BLaER1 (cell line): ENCODE results near the gene SESN3.

Experiments used
- H3K27ac ChIP-seq: shearing (Covaris generic); formaldehyde crosslinking; 2 replicates; pipeline ENCODE4 v1.8.1; 2022
- H3K27me3 ChIP-seq: shearing (Covaris generic); formaldehyde crosslinking; 2 replicates; pipeline ENCODE4 v1.8.1; 2022
- H3K36me3 ChIP-seq: shearing (Covaris generic); formaldehyde crosslinking; 2 replicates; pipeline ENCODE4 v1.8.1; 2022
- H3K4me1 ChIP-seq: shearing (Covaris generic); formaldehyde crosslinking; 2 replicates; pipeline ENCODE4 v1.8.1; 2022
- H3K4me2 ChIP-seq: shearing (Covaris generic); formaldehyde crosslinking; 2 replicates; pipeline ENCODE4 v1.8.1; 2022
- H3K4me3 ChIP-seq: shearing (Covaris generic); formaldehyde crosslinking; 2 replicates; pipeline ENCODE4 v1.8.1; 2022
- H3K9ac ChIP-seq: shearing (Covaris generic); formaldehyde crosslinking; 2 replicates; pipeline ENCODE4 v1.8.1; 2022
- H3K9me3 ChIP-seq: shearing (Covaris generic); formaldehyde crosslinking; 2 replicates; pipeline ENCODE4 v1.8.1; 2022
- H4K20me1 ChIP-seq: shearing (Covaris generic); formaldehyde crosslinking; 2 replicates; pipeline ENCODE4 v1.8.1; 2022
- Cebpa-rat ChIP-seq: shearing (Covaris generic); IDR thresholded peaks from 2 replicates; pipeline ENCODE4 v1.8.1; 2022

The SESN3 gene

DNA sequence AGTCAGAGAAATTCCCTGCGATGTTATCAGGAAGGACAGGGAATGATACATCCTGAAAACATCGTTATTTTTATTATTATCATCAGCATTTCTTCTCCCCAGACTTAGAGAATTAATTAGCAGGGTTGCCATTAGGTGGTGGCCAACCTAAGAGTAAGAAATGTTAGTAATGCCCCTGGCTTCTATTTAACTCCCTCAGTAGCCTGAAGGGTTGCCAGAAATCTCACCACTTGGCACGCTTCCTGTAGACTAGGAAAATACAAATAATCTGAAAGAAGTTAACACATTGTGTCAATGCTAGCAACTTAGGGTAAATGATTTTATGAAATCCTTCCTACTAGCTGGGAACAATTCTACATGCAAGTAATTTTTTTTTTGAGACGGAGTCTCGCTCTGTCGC, 95.8 kb downstream of the SESN3 start:
- Histone ChIP-seq H3K36me3 (peaks cover 53% of the 10 kb centered on the region), H3K27ac (no peak overlapping the region), H3K4me1 (peaks cover 5% of the 10 kb centered on the region; the same call in 1 of the 2 replicates), H3K27me3 (no peaks in the 10 kb centered on the region), H3K4me3 (no peak overlapping the region), H3K4me2 (no peak overlapping the region), H4K20me1 (peaks cover 29% of the 10 kb centered on the region; the same call in 1 of the 2 replicates), H3K9ac (no peak overlapping the region), H3K9me3 (no peaks in the 10 kb centered on the region)
- no peak for TF ChIP-seq Cebpa-rat

DNA sequence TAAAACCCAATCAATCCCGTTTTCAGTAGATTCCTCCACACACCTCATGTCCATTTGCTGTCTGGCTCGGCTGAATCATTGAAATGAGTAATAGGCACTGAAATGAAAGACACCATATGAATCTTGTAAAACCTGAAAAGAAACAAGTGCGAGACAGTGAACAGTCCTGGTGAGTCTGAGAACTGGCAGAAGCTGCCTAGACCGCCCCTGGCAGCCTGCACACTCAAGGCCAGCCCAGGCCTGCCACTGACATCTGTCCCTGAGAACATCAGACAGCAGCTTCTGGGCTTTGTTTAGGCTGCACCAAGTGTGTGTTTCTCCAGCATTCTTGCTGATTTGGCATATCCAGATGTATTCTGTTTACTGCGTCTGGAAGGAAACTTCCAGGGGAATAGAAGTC, 96.5 kb downstream of the SESN3 start:
- H3K27me3 ChIP-seq: no peaks in the 10 kb centered on the region
- no peak overlapping the region for H3K27ac ChIP-seq
- H3K36me3 ChIP-seq: peaks cover 60% of the 10 kb centered on the region
- peaks cover 5% of the 10 kb centered on the region; the same call in 1 of the 2 replicates for H3K4me1 ChIP-seq
- peaks cover 29% of the 10 kb centered on the region; the same call in 1 of the 2 replicates for H4K20me1 ChIP-seq
- H3K9ac ChIP-seq: no peak overlapping the region
- no peak overlapping the region for H3K4me2 ChIP-seq
- no peak overlapping the region for H3K4me3 ChIP-seq
- H3K9me3 ChIP-seq: no peaks in the 10 kb centered on the region
- no peak for TF ChIP-seq Cebpa-rat

DNA sequence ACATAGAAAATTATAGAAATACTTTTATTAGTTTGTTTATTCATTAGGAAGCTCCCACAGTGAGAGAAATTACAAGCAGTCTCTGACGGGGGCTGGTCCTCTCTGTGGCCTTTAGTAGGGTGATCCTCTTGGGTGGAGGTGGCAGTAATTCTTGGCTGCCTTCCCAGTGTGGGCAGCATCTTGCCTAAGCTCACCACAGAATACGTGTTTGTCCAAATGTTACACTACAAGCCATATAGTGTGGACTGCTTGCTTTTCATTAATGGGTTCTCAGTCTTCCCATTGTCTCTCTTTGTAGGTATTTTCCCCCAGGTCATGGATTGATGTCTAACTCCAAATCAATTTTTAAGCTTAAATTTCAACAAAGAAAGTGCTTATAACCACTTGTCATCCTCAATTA, 98.0 kb downstream of the SESN3 start:
- Histone ChIP-seq H3K9ac (no peak overlapping the region), H3K36me3 (peaks cover 75% of the 10 kb centered on the region), H3K9me3 (no peaks in the 10 kb centered on the region), H4K20me1 (peaks cover 33% of the 10 kb centered on the region), H3K4me3 (no peak overlapping the region), H3K27ac (no peak overlapping the region), H3K4me1 (peaks cover 5% of the 10 kb centered on the region; the same call in 1 of the 2 replicates), H3K27me3 (no peaks in the 10 kb centered on the region), H3K4me2 (no peak overlapping the region)
- TF ChIP-seq Cebpa-rat: no peak

- no peak overlapping the region for H3K4me2 ChIP-seq
- peaks cover 82% of the 10 kb centered on the region for H3K36me3 ChIP-seq
- H3K27ac ChIP-seq: no peak overlapping the region
- no peak overlapping the region for H3K4me3 ChIP-seq
- TF ChIP-seq Cebpa-rat: no peak
- H3K4me1 ChIP-seq: peaks cover 5% of the 10 kb centered on the region; the same call in 1 of the 2 replicates
- no peaks in the 10 kb centered on the region for H3K9me3 ChIP-seq
- no peak overlapping the region for H3K9ac ChIP-seq
- peaks cover 62% of the 10 kb centered on the region for H4K20me1 ChIP-seq
- no peaks in the 10 kb centered on the region for H3K27me3 ChIP-seq
Observed at GRCh38 chr11:95128602-95129001, 102.4 kb downstream of the SESN3 start.

DNA sequence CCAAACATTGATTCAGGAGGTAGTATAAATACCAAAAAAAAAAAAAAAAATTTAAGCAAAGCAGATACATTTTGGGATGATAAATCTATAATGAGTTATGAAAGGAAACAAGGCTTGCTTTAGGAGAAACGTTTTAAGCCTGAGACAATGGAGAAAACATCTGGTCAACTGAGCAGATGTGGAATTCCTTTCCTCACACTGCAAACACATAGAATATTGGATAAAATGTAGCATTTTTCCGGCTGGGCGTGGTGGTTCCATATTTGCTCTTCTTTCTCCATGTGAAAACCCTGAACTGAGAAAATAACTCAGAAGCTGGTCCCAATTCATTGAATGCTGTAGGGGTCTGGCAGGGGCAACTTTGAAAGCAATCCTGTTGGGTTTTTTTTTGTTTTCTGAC, 107.4 kb downstream of the SESN3 start:
- no peak overlapping the region for H3K4me2 ChIP-seq
- no peaks in the 10 kb centered on the region for H3K27me3 ChIP-seq
- no peaks in the 10 kb centered on the region; the same call in 1 of the 2 replicates for H3K9me3 ChIP-seq
- H4K20me1 ChIP-seq: peaks cover 91% of the 10 kb centered on the region
- H3K9ac ChIP-seq: no peak overlapping the region
- no peak overlapping the region for H3K27ac ChIP-seq
- no peak for TF ChIP-seq Cebpa-rat
- H3K36me3 ChIP-seq: peaks cover 51% of the 10 kb centered on the region
- H3K4me1 ChIP-seq: peaks cover 30% of the 10 kb centered on the region
- H3K4me3 ChIP-seq: no peak overlapping the region

DNA sequence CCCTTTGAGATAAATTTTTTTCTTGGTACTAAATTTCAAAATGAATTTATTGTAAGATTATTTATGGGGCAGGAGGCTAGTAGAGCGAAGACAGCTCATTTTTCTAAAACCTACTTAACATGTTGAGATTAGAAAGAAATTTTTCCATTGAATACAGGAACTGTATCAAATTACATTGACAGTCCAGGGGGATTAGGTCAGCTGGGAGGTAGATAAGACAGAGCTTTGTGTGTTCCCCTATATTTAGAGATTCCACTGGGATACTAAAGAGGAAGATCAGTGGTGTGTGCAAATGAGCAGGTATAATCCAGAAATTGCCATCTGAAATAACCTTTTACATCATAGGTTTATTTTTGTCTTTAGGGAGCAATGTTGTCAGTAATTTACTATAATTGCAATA, 109.3 kb downstream of the SESN3 start:
- Histone ChIP-seq H3K4me3 (no peak overlapping the region), H3K9ac (no peak overlapping the region), H3K27me3 (no peaks in the 10 kb centered on the region), H3K4me1 (peaks cover 40% of the 10 kb centered on the region), H3K4me2 (peak overlapping the region; percentile 7; the same call in 1 of the 2 replicates), H4K20me1 (peaks cover 91% of the 10 kb centered on the region), H3K9me3 (peaks cover 13% of the 10 kb centered on the region), H3K36me3 (peaks cover 38% of the 10 kb centered on the region), H3K27ac (no peak overlapping the region)
- TF ChIP-seq Cebpa-rat: no peak

- H3K9me3 ChIP-seq: peaks cover 15% of the 10 kb centered on the region
- no peak for TF ChIP-seq Cebpa-rat
- H3K9ac ChIP-seq: no peak overlapping the region
- no peak overlapping the region for H3K4me3 ChIP-seq
- peaks cover 97% of the 10 kb centered on the region for H4K20me1 ChIP-seq
- no peak overlapping the region for H3K27ac ChIP-seq
- peaks cover 40% of the 10 kb centered on the region for H3K4me1 ChIP-seq
- no peaks in the 10 kb centered on the region for H3K27me3 ChIP-seq
- peaks cover 25% of the 10 kb centered on the region for H3K36me3 ChIP-seq
- peak overlapping the region; percentile 15; the same call in 1 of the 2 replicates for H3K4me2 ChIP-seq
Observed at GRCh38 chr11:95119361-95120060, 111.5 kb downstream of the SESN3 start.

DNA sequence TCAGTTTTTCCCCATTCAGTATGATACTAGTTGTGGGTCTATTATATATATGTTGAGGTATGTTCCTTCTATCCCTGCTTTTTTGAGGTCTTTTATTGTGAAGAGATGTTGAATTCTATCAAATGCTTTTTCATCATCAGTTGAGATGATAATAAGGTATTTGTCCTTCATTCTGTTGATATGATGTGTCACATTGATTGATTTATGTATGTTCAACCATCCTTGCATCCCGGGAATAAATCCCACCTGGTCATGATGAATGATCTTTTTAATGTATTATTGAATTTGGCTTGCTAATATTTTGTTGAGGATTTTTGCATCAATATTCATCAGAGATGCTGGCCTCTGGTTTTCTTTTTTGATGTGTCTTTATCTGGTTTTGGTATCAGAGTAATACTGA, 115.4 kb downstream of the SESN3 start:
- H3K9ac ChIP-seq: no peak overlapping the region
- H3K27ac ChIP-seq: no peak overlapping the region
- peaks cover 39% of the 10 kb centered on the region for H3K9me3 ChIP-seq
- peaks cover 32% of the 10 kb centered on the region for H3K4me1 ChIP-seq
- no peaks in the 10 kb centered on the region for H3K27me3 ChIP-seq
- no peak overlapping the region for H3K4me2 ChIP-seq
- no peak for TF ChIP-seq Cebpa-rat
- peaks cover 100% of the 10 kb centered on the region for H4K20me1 ChIP-seq
- H3K4me3 ChIP-seq: no peak overlapping the region
- H3K36me3 ChIP-seq: peaks cover 54% of the 10 kb centered on the region
